NOMO-1 treated with DMSO at 0.1 percent for 48 hours (cell line): ENCODE data around the gene PHF14.

Source experiments
- DNase-seq: peaks from one replicate; lab custom pipeline; 2025; ENCODE audit not compliant: unreplicated experiment; lab: John Stamatoyannopoulos, UW

PHF14 gene

GRCh38 chr7:11206177-11206899 lies 232.7 kb downstream of the PHF14 start:
- DNase-seq: no peak

GRCh38 chr7:11207565-11207964 lies 233.9 kb downstream of the PHF14 start:
- no peak for DNase-seq

GRCh38 chr7:11208883-11209465 lies 235.3 kb downstream of the PHF14 start:
- DNase-seq: no peak

- DNase-seq: no peak
Observed at GRCh38 chr7:11210374-11210773, 236.7 kb downstream of the PHF14 start.

- peak; percentile 56 for DNase-seq
Observed at GRCh38 chr7:11212080-11212711, 238.5 kb downstream of the PHF14 start.

- no peak for DNase-seq
Observed at GRCh38 chr7:11212816-11213215, 239.1 kb downstream of the PHF14 start.

GRCh38 chr7:11213266-11213665 lies 239.6 kb downstream of the PHF14 start:
- DNase-seq: no peak

GRCh38 chr7:11216276-11216675 lies 242.6 kb downstream of the PHF14 start:
- DNase-seq: no peak

GRCh38 chr7:11217848-11218565 lies 244.3 kb downstream of the PHF14 start:
- peak; percentile 57 for DNase-seq
